Panc1 (cell line): Measurements from ENCODE around the gene ATP13A1. TPM values are rescaled to one million over a fixed set of nuclear protein-coding genes. Genes with fewer than 3 reads are reported as not detected.

Experiments
- ATAC-seq: fragments of 200-7000 bp; cut with Tn5 transposase; 2 replicates; pipeline ENCODE4 v1.9.1; 2020; ENCODE audit warnings: mild to moderate bottlenecking, moderate library complexity
- BruUV-seq: library from RNA; stranded (reverse); fragments of 400-500 nt; replicated peaks from 2 replicates; lab custom pipeline; 2021; lab: Mats Ljungman, UMichigan
- CTCF ChIA-PET: fragments of 300-600 bp; sonication (Branson Sonifier 250); formaldehyde crosslinking; loops from one replicate; lab custom pipeline; 2022; ENCODE audit warnings: antibody characterized with exemption; lab: Charles Lee
- POLR2A ChIA-PET: fragments of 300-600 bp; sonication (Branson Sonifier 250); formaldehyde crosslinking; loops from one replicate; lab custom pipeline; 2022; ENCODE audit warnings: antibody characterized with exemption; lab: Charles Lee
- DNase-seq: peaks from one replicate; pipeline ENCODE4 v3.0.0-alpha.2; 2010; ENCODE audit warnings: low read depth, low spot score
- H3K27ac ChIP-seq: 2 replicates; pipeline ENCODE4 v1.5.1; 2011; ENCODE audit warnings: mild to moderate bottlenecking, low read length, inconsistent platforms
- H3K27me3 ChIP-seq: fragments of 200-500 bp; sonication (Bioruptor generic); 2 replicates; pipeline ENCODE4 v1.6.0; 2014; ENCODE audit warnings: low read length, inconsistent platforms; ENCODE audit not compliant: control insufficient read depth, insufficient read depth
- H3K36me3 ChIP-seq: fragments of 200-500 bp; sonication (Bioruptor generic); 2 replicates; pipeline ENCODE4 v1.5.1; 2014; ENCODE audit warnings: inconsistent platforms, mild to moderate bottlenecking, low read length, moderate library complexity; ENCODE audit not compliant: control insufficient read depth, insufficient read depth
- H3K4me1 ChIP-seq: 2 replicates; pipeline ENCODE4 v1.5.1; 2011; ENCODE audit warnings: inconsistent platforms, mild to moderate bottlenecking, low read length, moderate library complexity; ENCODE audit not compliant: control insufficient read depth, insufficient read depth
- H3K4me3 ChIP-seq, 2 experiments: 2 replicates each; pipeline ENCODE4 v1.5.1; 2011 to 2012; ENCODE audit warnings: low read depth in 2 of 2, low read length in 2 of 2, mild to moderate bottlenecking in 2 of 2, inconsistent platforms in 1 of 2, moderate library complexity in 1 of 2
- H3K9me3 ChIP-seq: fragments of 200-500 bp; sonication (Bioruptor generic); 2 replicates; pipeline ENCODE4 v1.5.1; 2014; ENCODE audit warnings: low read depth, mild to moderate bottlenecking, inconsistent platforms, low read length, moderate library complexity; ENCODE audit not compliant: control insufficient read depth, insufficient read depth
- POLR2AphosphoS5 ChIP-seq: IDR thresholded peaks from 2 replicates; pipeline ENCODE4 v1.6.1; 2012; ENCODE audit warnings: mild to moderate bottlenecking, low read depth, low read length, moderate library complexity
- SIN3A ChIP-seq: IDR thresholded peaks from 2 replicates; pipeline ENCODE4 v1.6.1; 2012; ENCODE audit warnings: low read depth, mild to moderate bottlenecking, low read length, moderate library complexity, borderline replicate concordance; ENCODE audit not compliant: insufficient read depth
- TCF7L2 ChIP-seq: IDR thresholded peaks from 2 replicates; pipeline ENCODE4 v1.6.1; 2011; ENCODE audit warnings: mild to moderate bottlenecking, low read depth, low read length, inconsistent platforms
- in situ Hi-C: cut with HindIII; loops from 2 replicates; pipeline ENCODE4 v1.10.0; 2016; ENCODE audit warnings: low sequenced_read_pairs, low pct_unique_long_range_greater_than_20kb
- intact Hi-C: fragments of 100-400 bp; cut with micrococcal nuclease; formaldehyde crosslinking; loops from one replicate; pipeline ENCODE4 v1.10.0; 2022; ENCODE audit not compliant: unreplicated experiment
- total RNA-seq: library from RNA; stranded (reverse); gene quantifications from one replicate; pipeline ENCODE4 v1.2.1, GENCODE V29; 2021; ENCODE audit not compliant: unreplicated experiment
- TF ChIP-seq, protein P1 (sequence below), 2 experiments: IDR thresholded peaks; 2 replicates each; pipeline ENCODE4 v1.6.1; 2011 to 2012; ENCODE audit warnings: low read depth in 2 of 2, control low read depth in 1 of 2, low read length in 1 of 2, mild to moderate bottlenecking in 1 of 2, moderate library complexity in 1 of 2; ENCODE audit not compliant: insufficient read depth in 1 of 2
- TF ChIP-seq, protein P2 (sequence below): fragments of 450-650 bp; IDR thresholded peaks from 2 replicates; pipeline ENCODE4 v1.5.1; 2017; ENCODE audit warnings: mild to moderate bottlenecking

The ATP13A1 gene
- total RNA-seq, 1 experiment from 2014 or later: 62.3 TPM

DNA sequence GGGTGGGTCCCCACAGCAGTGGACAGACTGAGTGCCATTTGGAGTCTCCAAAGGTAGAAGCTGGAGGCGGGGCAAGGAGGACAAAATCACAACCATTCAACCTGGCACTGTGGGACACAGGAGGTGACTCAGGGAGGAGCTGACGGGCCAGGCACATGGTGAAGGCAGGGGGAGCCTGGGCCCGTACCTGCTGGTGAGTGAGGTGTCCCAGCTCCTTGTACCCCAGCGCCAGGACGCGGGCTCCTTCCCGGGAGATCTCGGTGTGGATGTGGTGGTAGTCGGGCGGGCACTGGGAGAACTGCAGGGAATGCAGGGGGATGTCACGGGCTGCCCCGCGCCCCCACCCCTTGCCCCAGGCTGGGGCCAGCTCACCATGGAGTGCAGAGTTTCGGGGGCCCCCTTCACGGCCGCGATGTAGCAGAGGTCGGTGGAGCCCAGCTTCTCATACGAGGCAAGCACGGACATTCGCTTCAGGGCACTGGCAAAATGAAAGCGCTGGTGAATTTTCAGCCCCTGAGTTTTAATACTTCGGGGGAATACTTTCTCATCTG, 9.8 kb downstream of the ATP13A1 start:
- no peaks in the 10 kb centered on the region for H3K4me1 ChIP-seq
- BruUV-seq: no TSS peak
- no peak for ATAC-seq
- in situ Hi-C loops: no loop called here
- no peaks in the 10 kb centered on the region for H3K9me3 ChIP-seq
- no peak for DNase-seq
- intact Hi-C loops: no loop called here
- no peaks in the 10 kb centered on the region; the same call in none of the 2 replicates for H3K36me3 ChIP-seq
- H3K4me3 ChIP-seq: no peak overlapping the region
- H3K27me3 ChIP-seq: no peaks in the 10 kb centered on the region
- TF ChIP-seq TCF7L2 (no peak), SIN3A (no peak), POLR2AphosphoS5 (no peak)
- TF ChIP-seq, protein P1, sequence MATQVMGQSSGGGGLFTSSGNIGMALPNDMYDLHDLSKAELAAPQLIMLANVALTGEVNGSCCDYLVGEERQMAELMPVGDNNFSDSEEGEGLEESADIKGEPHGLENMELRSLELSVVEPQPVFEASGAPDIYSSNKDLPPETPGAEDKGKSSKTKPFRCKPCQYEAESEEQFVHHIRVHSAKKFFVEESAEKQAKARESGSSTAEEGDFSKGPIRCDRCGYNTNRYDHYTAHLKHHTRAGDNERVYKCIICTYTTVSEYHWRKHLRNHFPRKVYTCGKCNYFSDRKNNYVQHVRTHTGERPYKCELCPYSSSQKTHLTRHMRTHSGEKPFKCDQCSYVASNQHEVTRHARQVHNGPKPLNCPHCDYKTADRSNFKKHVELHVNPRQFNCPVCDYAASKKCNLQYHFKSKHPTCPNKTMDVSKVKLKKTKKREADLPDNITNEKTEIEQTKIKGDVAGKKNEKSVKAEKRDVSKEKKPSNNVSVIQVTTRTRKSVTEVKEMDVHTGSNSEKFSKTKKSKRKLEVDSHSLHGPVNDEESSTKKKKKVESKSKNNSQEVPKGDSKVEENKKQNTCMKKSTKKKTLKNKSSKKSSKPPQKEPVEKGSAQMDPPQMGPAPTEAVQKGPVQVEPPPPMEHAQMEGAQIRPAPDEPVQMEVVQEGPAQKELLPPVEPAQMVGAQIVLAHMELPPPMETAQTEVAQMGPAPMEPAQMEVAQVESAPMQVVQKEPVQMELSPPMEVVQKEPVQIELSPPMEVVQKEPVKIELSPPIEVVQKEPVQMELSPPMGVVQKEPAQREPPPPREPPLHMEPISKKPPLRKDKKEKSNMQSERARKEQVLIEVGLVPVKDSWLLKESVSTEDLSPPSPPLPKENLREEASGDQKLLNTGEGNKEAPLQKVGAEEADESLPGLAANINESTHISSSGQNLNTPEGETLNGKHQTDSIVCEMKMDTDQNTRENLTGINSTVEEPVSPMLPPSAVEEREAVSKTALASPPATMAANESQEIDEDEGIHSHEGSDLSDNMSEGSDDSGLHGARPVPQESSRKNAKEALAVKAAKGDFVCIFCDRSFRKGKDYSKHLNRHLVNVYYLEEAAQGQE (IDR thresholded peaks at IDR 0.05; ENCODE audit: insufficient read depth in 1 of 2, low read depth in 2 of 2, low read length in 1 of 2): no peak
- TF ChIP-seq, protein P2, sequence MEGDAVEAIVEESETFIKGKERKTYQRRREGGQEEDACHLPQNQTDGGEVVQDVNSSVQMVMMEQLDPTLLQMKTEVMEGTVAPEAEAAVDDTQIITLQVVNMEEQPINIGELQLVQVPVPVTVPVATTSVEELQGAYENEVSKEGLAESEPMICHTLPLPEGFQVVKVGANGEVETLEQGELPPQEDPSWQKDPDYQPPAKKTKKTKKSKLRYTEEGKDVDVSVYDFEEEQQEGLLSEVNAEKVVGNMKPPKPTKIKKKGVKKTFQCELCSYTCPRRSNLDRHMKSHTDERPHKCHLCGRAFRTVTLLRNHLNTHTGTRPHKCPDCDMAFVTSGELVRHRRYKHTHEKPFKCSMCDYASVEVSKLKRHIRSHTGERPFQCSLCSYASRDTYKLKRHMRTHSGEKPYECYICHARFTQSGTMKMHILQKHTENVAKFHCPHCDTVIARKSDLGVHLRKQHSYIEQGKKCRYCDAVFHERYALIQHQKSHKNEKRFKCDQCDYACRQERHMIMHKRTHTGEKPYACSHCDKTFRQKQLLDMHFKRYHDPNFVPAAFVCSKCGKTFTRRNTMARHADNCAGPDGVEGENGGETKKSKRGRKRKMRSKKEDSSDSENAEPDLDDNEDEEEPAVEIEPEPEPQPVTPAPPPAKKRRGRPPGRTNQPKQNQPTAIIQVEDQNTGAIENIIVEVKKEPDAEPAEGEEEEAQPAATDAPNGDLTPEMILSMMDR: no peak
- POLR2A ChIA-PET: no interaction called here
- no peak overlapping the region for H3K27ac ChIP-seq
- CTCF ChIA-PET: no interaction called here

DNA sequence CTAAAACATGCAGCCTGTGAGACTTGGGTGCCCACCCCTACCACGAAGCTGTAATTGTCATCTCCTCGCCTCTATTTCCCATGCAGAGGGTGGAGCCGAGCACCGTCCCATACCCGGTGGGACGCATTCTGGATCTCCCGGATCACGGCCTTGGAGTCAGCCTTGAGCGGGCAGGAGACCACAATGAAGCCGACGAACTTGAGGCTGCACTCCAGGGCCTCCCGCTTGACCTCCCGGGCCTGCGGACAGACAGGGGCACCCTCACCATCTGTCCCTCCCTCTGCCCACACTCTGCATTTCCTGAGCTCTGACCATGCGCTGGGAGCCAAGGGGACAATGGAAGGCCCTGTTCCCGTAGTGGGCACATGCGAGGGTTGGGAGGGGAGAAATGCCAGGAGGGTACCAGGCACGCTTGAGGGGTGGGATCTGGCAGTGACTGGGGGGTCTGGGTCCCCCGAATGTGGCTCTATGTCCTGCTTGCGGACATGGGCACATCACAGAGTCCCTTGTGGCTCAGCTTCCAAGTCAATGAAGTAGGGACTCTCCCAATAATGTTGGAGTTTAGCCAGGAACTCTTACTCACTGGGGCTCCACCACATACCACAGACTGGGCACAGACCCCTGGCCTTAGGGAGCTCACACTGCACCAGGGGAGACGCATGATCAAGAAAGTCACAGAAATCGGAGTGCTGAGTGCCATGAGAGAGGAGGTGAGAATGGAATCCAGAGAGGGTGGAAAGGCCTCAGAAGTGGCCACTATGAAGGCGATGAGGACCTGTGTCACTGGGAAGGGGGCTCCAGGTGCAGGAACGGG, 10.8 kb downstream of the ATP13A1 start:
- ChIA-PET POLR2A (no interaction called here), CTCF (interaction anchor here (1.1 kb wide), 1 partner anchor 121 kb away, joined by 3 read pairs; no protein-coding TSS in a partner anchor)
- no TSS peak for BruUV-seq
- DNase-seq (no peak), ATAC-seq (no peak)
- intact Hi-C loops: no loop called here
- TF ChIP-seq POLR2AphosphoS5: no peak
- no peak for TF ChIP-seq TCF7L2
- Histone ChIP-seq H3K27ac (no peak overlapping the region), H3K4me1 (no peaks in the 10 kb centered on the region), H3K4me3 (no peak overlapping the region), H3K36me3 (no peaks in the 10 kb centered on the region; the same call in 1 of the 2 replicates), H3K9me3 (no peaks in the 10 kb centered on the region), H3K27me3 (no peaks in the 10 kb centered on the region)
- in situ Hi-C loops: no loop called here

DNA sequence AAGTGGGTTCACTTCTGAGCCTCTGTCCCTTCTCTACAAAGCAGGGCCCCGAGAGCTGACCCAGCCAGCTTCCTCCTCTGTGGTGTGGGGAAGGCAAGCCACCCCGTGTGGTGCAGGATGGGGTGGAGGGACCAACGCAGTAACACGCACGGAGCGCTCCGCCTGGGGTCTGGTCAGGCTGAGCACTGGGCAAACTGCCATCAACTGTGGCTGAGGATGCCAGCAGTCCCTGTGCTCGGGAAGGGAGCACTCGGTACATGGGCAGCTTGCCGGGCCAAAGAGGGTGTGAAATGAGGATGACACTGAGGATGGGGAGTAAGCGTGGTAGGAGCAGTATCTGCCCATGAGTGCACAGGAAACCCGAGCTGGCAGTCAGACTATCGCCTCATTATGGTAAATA, 12.4 kb downstream of the ATP13A1 start:
- CTCF ChIA-PET: no interaction called here
- ATAC-seq (no peak), DNase-seq (no peak)
- in situ Hi-C loops: no loop called here
- no TSS peak for BruUV-seq
- H3K4me3 ChIP-seq: no peak overlapping the region
- intact Hi-C loops: no loop called here
- no peaks in the 10 kb centered on the region; the same call in 1 of the 2 replicates for H3K36me3 ChIP-seq
- no peaks in the 10 kb centered on the region for H3K9me3 ChIP-seq
- no peaks in the 10 kb centered on the region for H3K27me3 ChIP-seq
- TF ChIP-seq SIN3A (no peak), POLR2AphosphoS5 (no peak), TCF7L2 (no peak)
- TF ChIP-seq, protein P1 (IDR thresholded peaks at IDR 0.05; ENCODE audit: insufficient read depth in 1 of 2, low read depth in 2 of 2, low read length in 1 of 2): no peak
- TF ChIP-seq, protein P2: no peak
- H3K27ac ChIP-seq: no peak overlapping the region
- POLR2A ChIA-PET: no interaction called here
- H3K4me1 ChIP-seq: no peaks in the 10 kb centered on the region
